GM23338 (cell line): ENCODE results near the gene PAQR5. TPM values are rescaled to one million over a fixed set of nuclear protein-coding genes. Genes with fewer than 3 reads are reported as not detected.

Experiments used
- ATAC-seq: fragments of 200-7000 bp; cut with Tn5 transposase; 3 replicates; pipeline ENCODE4 v1.9.1; 2020
- DNase-seq: peaks from one replicate; pipeline ENCODE4 v3.0.0-alpha.2; 2015; ENCODE audit warnings: low spot score
- H2AFZ ChIP-seq: fragments of 200-600 bp; sonication (generic); 2 replicates; pipeline ENCODE4 v1.8.0; 2016; ENCODE audit warnings: antibody characterized with exemption, mild to moderate bottlenecking, moderate library complexity
- H3F3A ChIP-seq: fragments of 200-600 bp; sonication (generic); replicated peaks from 2 replicates; pipeline ENCODE4 v1.8.0; 2017; ENCODE audit warnings: antibody characterized with exemption, mixed run types, low read depth
- H3K27ac ChIP-seq: fragments of 200-600 bp; sonication (generic); 2 replicates; pipeline ENCODE4 v1.6.1; 2016; ENCODE audit warnings: low read depth
- H3K27me3 ChIP-seq: fragments of 200-600 bp; sonication (generic); 2 replicates; pipeline ENCODE4 v1.8.0; 2016; ENCODE audit warnings: mild to moderate bottlenecking, mixed run types, moderate library complexity; ENCODE audit not compliant: insufficient read depth
- H3K36me3 ChIP-seq: fragments of 200-600 bp; sonication (generic); 2 replicates; pipeline ENCODE4 v1.8.0; 2016; ENCODE audit warnings: mild to moderate bottlenecking; ENCODE audit not compliant: insufficient read depth
- H3K4me1 ChIP-seq: fragments of 200-600 bp; sonication (generic); 2 replicates; pipeline ENCODE4 v1.8.0; 2016; ENCODE audit warnings: mild to moderate bottlenecking, moderate library complexity; ENCODE audit not compliant: insufficient read depth
- H3K4me2 ChIP-seq: fragments of 200-600 bp; sonication (generic); 2 replicates; pipeline ENCODE4 v1.7.1; 2017; ENCODE audit warnings: mixed run types
- H3K4me3 ChIP-seq: fragments of 200-600 bp; sonication (generic); 2 replicates; pipeline ENCODE4 v1.6.1; 2016; ENCODE audit warnings: mixed run types
- H3K79me2 ChIP-seq: fragments of 200-600 bp; sonication (generic); replicated peaks from 2 replicates; pipeline ENCODE4 v1.8.0; 2017; ENCODE audit warnings: mild to moderate bottlenecking; ENCODE audit not compliant: insufficient read depth
- H3K9me2 ChIP-seq: fragments of 200-600 bp; sonication (generic); 2 replicates; pipeline ENCODE4 v1.8.0; 2017; ENCODE audit not compliant: insufficient read depth
- H4K20me1 ChIP-seq: fragments of 200-600 bp; sonication (generic); replicated peaks from 2 replicates; pipeline ENCODE4 v1.8.0; 2017; ENCODE audit warnings: mild to moderate bottlenecking; ENCODE audit not compliant: insufficient read depth
- H3K27ac Mint-ChIP-seq: 2 replicates; pipeline ENCODE4 v1.8.0; 2020; ENCODE audit warnings: inconsistent platforms, mild to moderate bottlenecking, moderate library complexity, mixed read lengths
- H3K27me3 Mint-ChIP-seq: 3 replicates; pipeline ENCODE4 v1.8.0; 2022; ENCODE audit warnings: low read depth, mild to moderate bottlenecking, moderate library complexity, mixed read lengths, inconsistent platforms; ENCODE audit not compliant: insufficient read depth, poor library complexity
- H3K36me3 Mint-ChIP-seq: 3 replicates; pipeline ENCODE4 v1.8.0; 2021; ENCODE audit warnings: low read depth, mild to moderate bottlenecking, inconsistent platforms, moderate library complexity, mixed read lengths
- H3K4me1 Mint-ChIP-seq: 3 replicates; pipeline ENCODE4 v1.8.0; 2020; ENCODE audit warnings: mild to moderate bottlenecking, inconsistent platforms, mixed read lengths
- H3K4me3 Mint-ChIP-seq: 3 replicates; pipeline ENCODE4 v1.8.0; 2021; ENCODE audit warnings: moderate library complexity, mild to moderate bottlenecking, inconsistent platforms, mixed read lengths
- H3K9me3 Mint-ChIP-seq: 3 replicates; pipeline ENCODE4 v1.8.0; 2020; ENCODE audit warnings: moderate library complexity, mild to moderate bottlenecking, inconsistent platforms, mixed read lengths
- CREB1 ChIP-seq: fragments of 250-450 bp; sonication (Bioruptor Pico); IDR thresholded peaks from 2 replicates; pipeline ENCODE4 v1.5.0; 2020; ENCODE audit warnings: low read depth, mild to moderate bottlenecking, moderate library complexity
- ETS1 ChIP-seq: IDR thresholded peaks from 2 replicates; pipeline ENCODE4 v1.6.1; 2016; ENCODE audit warnings: antibody characterized with exemption
- EZH2 ChIP-seq: fragments of 200-600 bp; sonication (generic); IDR thresholded peaks from one replicate; pipeline ENCODE4 v1.8.0; 2017; ENCODE audit warnings: antibody characterized with exemption, mild to moderate bottlenecking, low read depth; ENCODE audit not compliant: unreplicated experiment
- EZH2phosphoT487 ChIP-seq: fragments of 200-600 bp; sonication (generic); IDR thresholded peaks from one replicate; pipeline ENCODE4 v1.8.1; 2018; ENCODE audit warnings: antibody characterized with exemption; ENCODE audit not compliant: unreplicated experiment
- JUNB ChIP-seq: IDR thresholded peaks from one replicate; pipeline ENCODE4 v1.6.1; 2016; ENCODE audit warnings: antibody characterized with exemption; ENCODE audit not compliant: unreplicated experiment
- NANOG ChIP-seq: IDR thresholded peaks from 2 replicates; pipeline ENCODE4 v1.6.1; 2016; ENCODE audit warnings: antibody characterized with exemption, borderline replicate concordance
- REST ChIP-seq: IDR thresholded peaks from one replicate; pipeline ENCODE4 v1.6.1; 2018; ENCODE audit warnings: antibody characterized with exemption; ENCODE audit not compliant: unreplicated experiment
- STAT1 ChIP-seq: IDR thresholded peaks from one replicate; pipeline ENCODE4 v1.6.1; 2016; ENCODE audit warnings: antibody characterized with exemption; ENCODE audit not compliant: unreplicated experiment
- ZNF114 ChIP-seq: fragments of 250-450 bp; sonication (Bioruptor Pico); IDR thresholded peaks from 2 replicates; pipeline ENCODE4 v1.5.0; 2020; ENCODE audit warnings: mild to moderate bottlenecking, moderate library complexity
- ZNF331 ChIP-seq: fragments of 250-450 bp; sonication (Bioruptor Pico); IDR thresholded peaks from 2 replicates; pipeline ENCODE4 v1.5.0; 2020; ENCODE audit warnings: low read depth, mild to moderate bottlenecking, moderate library complexity
- ZNF462 ChIP-seq: fragments of 250-450 bp; sonication (Bioruptor Pico); IDR thresholded peaks from 2 replicates; pipeline ENCODE4 v1.5.0; 2020; ENCODE audit warnings: mild to moderate bottlenecking, moderate library complexity
- polyA plus RNA-seq: library from polyadenylated mRNA; unstranded; fragments of >200 nt; fragmentation: Nextera tagmentation; extraction: Ambion mirVana; gene quantifications from 2 replicates; pipeline ENCODE4 v1.2.1, GENCODE V29; 2016
- total RNA-seq: library from RNA; depleted of rRNA; stranded (reverse); fragments of >200 nt; shearing (Covaris generic); gene quantifications from 2 replicates; pipeline ENCODE4 v1.2.3, GENCODE V29; 2014

The PAQR5 gene
- total and polyA plus RNA-seq, 2 experiments from 2014 or later = 8.7 to 14.5 TPM

GRCh38 chr15:69279636-69280035 is 19.1 kb upstream of the PAQR5 start:
- Histone ChIP-seq H3K27ac (no peak overlapping the region), H3K4me1 (no peaks in the 10 kb centered on the region), H3K4me3 (no peak overlapping the region), H3K4me2 (no peak overlapping the region), H4K20me1 (no peaks in the 10 kb centered on the region), H3F3A (no peaks in the 10 kb centered on the region), H3K27me3 (no peaks in the 10 kb centered on the region), H3K9me2 (no peaks in the 10 kb centered on the region), H3K79me2 (no peaks in the 10 kb centered on the region), H3K36me3 (no peaks in the 10 kb centered on the region), H2AFZ (no peak overlapping the region)
- ATAC-seq = no peak
- Mint-ChIP-seq H3K36me3 (no peaks in the 10 kb centered on the region), H3K27ac (no peak overlapping the region), H3K4me3 (no peak overlapping the region), H3K27me3 (peaks cover 4% of the 10 kb centered on the region), H3K9me3 (no peaks in the 10 kb centered on the region; the same call in 2 of the 3 replicates), H3K4me1 (peaks cover 17% of the 10 kb centered on the region)
- DNase-seq = no peak
- TF ChIP-seq ZNF331 (CRISPR knock-in tag) = no peak
- TF ChIP-seq EZH2phosphoT487 = no peak
- no peak for TF ChIP-seq STAT1
- TF ChIP-seq CREB1 (CRISPR knock-in tag) = no peak
- no peak for TF ChIP-seq REST
- no peak for TF ChIP-seq ZNF462 (CRISPR knock-in tag)
- no peak for TF ChIP-seq JUNB
- no peak for TF ChIP-seq ZNF114 (CRISPR knock-in tag)
- TF ChIP-seq ETS1 = no peak
- TF ChIP-seq NANOG = no peak
- no peak for TF ChIP-seq EZH2
